Breast epithelium (tissue), 4 donors: ENCODE measurements around the gene SCN3A. TPM values are rescaled to one million over a fixed set of nuclear protein-coding genes. Genes with fewer than 3 reads are reported as not detected.

Source experiments
- DNase-seq, 2 donors: peaks; one replicate each; pipeline ENCODE4 v3.0.0-alpha.2; 2019; ENCODE audit warnings: low spot score in 2 of 2
- H3K27ac ChIP-seq, 2 donors: fragments of 200-600 bp; sonication (generic) in 1 of 2; one replicate each; pipeline ENCODE4 v1.5.1; 2016 to 2019; ENCODE audit warnings: mild to moderate bottlenecking in 1 of 2
- H3K27me3 ChIP-seq, 2 donors: fragments of 200-600 bp; sonication (generic) in 1 of 2; one replicate each; pipeline versions ENCODE4 v1.5.1 to v1.6.0; 2017 to 2019; ENCODE audit warnings: control low read depth in 1 of 2, mild to moderate bottlenecking in 1 of 2
- H3K36me3 ChIP-seq: fragments of 200-600 bp; one replicate; pipeline ENCODE4 v1.5.1; 2019
- H3K4me1 ChIP-seq, 2 donors: fragments of 200-600 bp; sonication (generic); one replicate each; pipeline ENCODE4 v1.5.1; 2016 to 2019; ENCODE audit warnings: control low read depth in 1 of 2
- H3K4me3 ChIP-seq, 3 donors: fragments of 200-600 bp; sonication (generic); 1 replicate in 2 of 3; 2 replicates in 1 of 3; pipeline ENCODE4 v1.5.1; 2016 to 2019; ENCODE audit warnings: mild to moderate bottlenecking in 3 of 3, moderate library complexity in 2 of 3
- H3K9me3 ChIP-seq, 2 donors: fragments of 200-600 bp; sonication (generic) in 1 of 2; one replicate each; pipeline ENCODE4 v1.5.1; 2016 to 2019; ENCODE audit warnings: control low read depth in 1 of 2
- CTCF ChIP-seq, 3 donors: fragments of 450-650 bp; IDR thresholded peaks; one replicate each; pipeline ENCODE4 v1.5.1; 2016 to 2017; ENCODE audit warnings: antibody characterized with exemption in 3 of 3, mild to moderate bottlenecking in 3 of 3, moderate library complexity in 3 of 3
- POLR2A ChIP-seq: fragments of 450-650 bp; IDR thresholded peaks from one replicate; pipeline ENCODE4 v1.6.1; 2016; ENCODE audit warnings: antibody characterized with exemption, mild to moderate bottlenecking, moderate library complexity
- POLR2AphosphoS5 ChIP-seq, 3 donors: sonication (generic); formaldehyde crosslinking; IDR thresholded peaks; one replicate each; pipeline ENCODE4 v1.6.1; 2017; ENCODE audit warnings: antibody characterized with exemption in 3 of 3
- intact Hi-C: fragments of 100-400 bp; cut with DNase I; formaldehyde crosslinking; loops from one replicate; pipeline ENCODE4 v1.15.1; 2023; ENCODE audit warnings: low total_unique reads
- total RNA-seq, 3 donors: library from RNA; depleted of rRNA; stranded (reverse); fragments of >200 nt; gene quantifications; one replicate each; pipeline ENCODE4 v1.1.0, GENCODE V29; 2016

The SCN3A gene
- total RNA-seq, 3 donors from 2014 or later, result 0.64 to 5.3 (median 1.6) TPM

GRCh38 chr2:165079432-165079831 lies 124.4 kb downstream of the SCN3A start:
- H3K9me3 ChIP-seq, result peaks cover 9 to 22% of the 10 kb centered on the region in 2 donors
- no peak overlapping the region for H3K27ac ChIP-seq
- TF ChIP-seq POLR2AphosphoS5 (IDR thresholded peaks at IDR 0.05), result no peak
- TF ChIP-seq POLR2A, result no peak
- TF ChIP-seq CTCF (IDR thresholded peaks at IDR 0.05), result no peak
- H3K4me1 ChIP-seq, result no peaks in the 10 kb centered on the region
- H3K4me3 ChIP-seq, result no peak overlapping the region
- intact Hi-C loops, result no loop called here
- DNase-seq, result no peak
- no peaks in the 10 kb centered on the region for H3K27me3 ChIP-seq
- H3K36me3 ChIP-seq, result no peaks in the 10 kb centered on the region

GRCh38 chr2:165078913-165079312 lies 124.9 kb downstream of the SCN3A start:
- intact Hi-C loops, result no loop called here
- no peaks in the 10 kb centered on the region for H3K4me1 ChIP-seq
- H3K36me3 ChIP-seq, result no peaks in the 10 kb centered on the region
- no peak for TF ChIP-seq CTCF (IDR thresholded peaks at IDR 0.05)
- TF ChIP-seq POLR2AphosphoS5 (IDR thresholded peaks at IDR 0.05), result no peak
- TF ChIP-seq POLR2A, result no peak
- H3K9me3 ChIP-seq, result peaks cover 12 to 23% of the 10 kb centered on the region in 2 donors
- no peak for DNase-seq
- no peak overlapping the region for H3K4me3 ChIP-seq
- H3K27ac ChIP-seq, result no peak overlapping the region
- no peaks in the 10 kb centered on the region for H3K27me3 ChIP-seq

GRCh38 chr2:165074884-165075283 lies 129.0 kb downstream of the SCN3A start:
- peaks cover 12% of the 10 kb centered on the region in 2 donors for H3K9me3 ChIP-seq
- H3K27ac ChIP-seq, result no peak overlapping the region
- no peaks in the 10 kb centered on the region for H3K4me1 ChIP-seq
- no peaks in the 10 kb centered on the region for H3K36me3 ChIP-seq
- DNase-seq, result no peak
- intact Hi-C loops, result no loop called here
- no peaks in the 10 kb centered on the region for H3K27me3 ChIP-seq
- TF ChIP-seq POLR2A (no peak), POLR2AphosphoS5 (IDR thresholded peaks at IDR 0.05) (no peak), CTCF (IDR thresholded peaks at IDR 0.05) (no peak)
- H3K4me3 ChIP-seq, result no peak overlapping the region

- TF ChIP-seq POLR2AphosphoS5 (IDR thresholded peaks at IDR 0.05) (no peak), POLR2A (no peak), CTCF (IDR thresholded peaks at IDR 0.05) (no peak)
- Histone ChIP-seq H3K27me3 (no peaks in the 10 kb centered on the region), H3K4me3 (no peak overlapping the region), H3K4me1 (no peaks in the 10 kb centered on the region), H3K9me3 (peaks cover 12% of the 10 kb centered on the region in 2 donors), H3K27ac (no peak overlapping the region), H3K36me3 (no peaks in the 10 kb centered on the region)
- intact Hi-C loops, result no loop called here
- DNase-seq, result no peak
These were observed 129.5 kb downstream of the SCN3A start for GRCh38 chr2:165074323-165074722.

- Histone ChIP-seq H3K27ac (no peak overlapping the region), H3K27me3 (no peaks in the 10 kb centered on the region), H3K4me3 (no peak overlapping the region), H3K36me3 (no peaks in the 10 kb centered on the region), H3K9me3 (peaks cover 7 to 8% of the 10 kb centered on the region in 2 donors), H3K4me1 (no peaks in the 10 kb centered on the region)
- no peak for TF ChIP-seq POLR2AphosphoS5 (IDR thresholded peaks at IDR 0.05)
- TF ChIP-seq POLR2A, result no peak
- no peak for TF ChIP-seq CTCF (IDR thresholded peaks at IDR 0.05)
- DNase-seq, result no peak
- intact Hi-C loops, result no loop called here
These were observed 133.8 kb downstream of the SCN3A start for GRCh38 chr2:165070076-165070475.
